GM18520 (cell line): ENCODE results near the gene TEX10.

Source experiments
- ATAC-seq: cut with Tn5 transposase; IDR thresholded peaks from one replicate; pipeline ENCODE4 v1.9.1; 2021; ENCODE audit not compliant: unreplicated experiment

Gene TEX10

GRCh38 chr9:100285601-100286000 is 67.1 kb downstream of the TEX10 start:
- no peak for ATAC-seq

GRCh38 chr9:100285080-100285479 is 67.7 kb downstream of the TEX10 start:
- no peak for ATAC-seq

- ATAC-seq, result no peak
These were observed 68.5 kb downstream of the TEX10 start for GRCh38 chr9:100284247-100284646.

GRCh38 chr9:100282388-100282719 is 70.4 kb downstream of the TEX10 start:
- no peak for ATAC-seq

- no peak for ATAC-seq
These were observed 70.9 kb downstream of the TEX10 start for GRCh38 chr9:100281676-100282387.

GRCh38 chr9:100281066-100281465 is 71.7 kb downstream of the TEX10 start:
- ATAC-seq, result no peak

- no peak for ATAC-seq
These were observed 75.4 kb downstream of the TEX10 start for GRCh38 chr9:100277166-100277979.

GRCh38 chr9:100269656-100270055 is 83.1 kb downstream of the TEX10 start:
- ATAC-seq, result no peak

GRCh38 chr9:100268271-100268670 is 84.5 kb downstream of the TEX10 start:
- no peak for ATAC-seq

GRCh38 chr9:100267211-100267610 is 85.5 kb downstream of the TEX10 start:
- no peak for ATAC-seq
